Activated B cell treated with CpG ODN at 0.5 μM for 24 hours (primary cell): ENCODE measurements around the gene SOCS2. TPM values are rescaled to one million over a fixed set of nuclear protein-coding genes. Genes with fewer than 3 reads are reported as not detected.

Source experiments
- ATAC-seq: fragments of 200-7000 bp; cut with Tn5 transposase; one replicate; pipeline ENCODE4 v1.10.0; 2021; ENCODE audit warnings: low read depth, mild to moderate bottlenecking, moderate library complexity
- CTCF ChIA-PET: fragments of 350-600 bp; sonication (Branson Sonifier 250); formaldehyde crosslinking; loops from one replicate; lab custom pipeline; 2021; ENCODE audit warnings: antibody characterized with exemption; lab: Charles Lee
- POLR2A ChIA-PET: fragments of 350-600 bp; sonication (Branson Sonifier 250); formaldehyde crosslinking; loops from one replicate; lab custom pipeline; 2021; ENCODE audit warnings: antibody characterized with exemption; lab: Charles Lee
- DNase-seq: peaks from one replicate; pipeline ENCODE4 v3.0.0; 2022
- H3K27ac Mint-ChIP-seq: one replicate; pipeline ENCODE4 v1.8.0; 2020; ENCODE audit warnings: mixed read lengths
- H3K27me3 Mint-ChIP-seq: one replicate; pipeline ENCODE4 v1.8.0; 2021; ENCODE audit warnings: mixed read lengths
- H3K36me3 Mint-ChIP-seq: one replicate; pipeline ENCODE4 v1.8.0; 2021; ENCODE audit warnings: low read depth, mixed read lengths
- H3K4me1 Mint-ChIP-seq: one replicate; pipeline ENCODE4 v1.8.0; 2021; ENCODE audit warnings: mixed read lengths
- H3K4me3 Mint-ChIP-seq: one replicate; pipeline ENCODE4 v1.8.0; 2020; ENCODE audit warnings: mild to moderate bottlenecking, mixed read lengths
- H3K9me3 Mint-ChIP-seq: one replicate; pipeline ENCODE4 v1.8.0; 2020; ENCODE audit warnings: mixed read lengths
- intact Hi-C: fragments of 100-400 bp; cut with micrococcal nuclease; formaldehyde crosslinking; loops from one replicate; pipeline ENCODE4 v1.15.1; 2024
- total RNA-seq: library from RNA; stranded (reverse); gene quantifications from 2 replicates; pipeline ENCODE4 v1.2.3, GENCODE V29; 2022
- TF ChIP-seq, protein P1 (sequence below): fragments of 200-600 bp; IDR thresholded peaks from one replicate; pipeline ENCODE4 v1.8.0; 2022; ENCODE audit warnings: antibody characterized with exemption, mild to moderate bottlenecking

The SOCS2 gene
- total RNA-seq, 1 donor from 2014 or later: 2.8 TPM

DNA sequence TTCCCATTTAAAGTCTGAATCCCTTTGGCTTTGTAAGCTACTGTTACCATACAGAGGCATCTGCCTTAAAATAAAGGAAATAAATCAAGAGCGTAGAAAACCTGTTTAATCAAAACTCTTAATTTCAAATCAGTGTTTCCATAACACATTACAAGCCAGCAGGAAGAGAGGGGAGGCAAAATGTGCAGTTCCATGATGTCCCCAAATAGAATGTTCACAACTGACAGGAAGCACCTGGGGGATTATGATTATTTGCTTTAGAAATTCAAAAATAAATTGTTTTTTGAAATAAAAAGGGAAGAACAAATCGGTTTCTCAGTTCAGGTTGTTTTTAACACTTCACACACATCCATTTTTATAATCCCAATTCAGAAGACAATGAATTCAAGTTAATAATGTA is 21.4 kb downstream of the SOCS2 start:
- TF ChIP-seq, protein P1, sequence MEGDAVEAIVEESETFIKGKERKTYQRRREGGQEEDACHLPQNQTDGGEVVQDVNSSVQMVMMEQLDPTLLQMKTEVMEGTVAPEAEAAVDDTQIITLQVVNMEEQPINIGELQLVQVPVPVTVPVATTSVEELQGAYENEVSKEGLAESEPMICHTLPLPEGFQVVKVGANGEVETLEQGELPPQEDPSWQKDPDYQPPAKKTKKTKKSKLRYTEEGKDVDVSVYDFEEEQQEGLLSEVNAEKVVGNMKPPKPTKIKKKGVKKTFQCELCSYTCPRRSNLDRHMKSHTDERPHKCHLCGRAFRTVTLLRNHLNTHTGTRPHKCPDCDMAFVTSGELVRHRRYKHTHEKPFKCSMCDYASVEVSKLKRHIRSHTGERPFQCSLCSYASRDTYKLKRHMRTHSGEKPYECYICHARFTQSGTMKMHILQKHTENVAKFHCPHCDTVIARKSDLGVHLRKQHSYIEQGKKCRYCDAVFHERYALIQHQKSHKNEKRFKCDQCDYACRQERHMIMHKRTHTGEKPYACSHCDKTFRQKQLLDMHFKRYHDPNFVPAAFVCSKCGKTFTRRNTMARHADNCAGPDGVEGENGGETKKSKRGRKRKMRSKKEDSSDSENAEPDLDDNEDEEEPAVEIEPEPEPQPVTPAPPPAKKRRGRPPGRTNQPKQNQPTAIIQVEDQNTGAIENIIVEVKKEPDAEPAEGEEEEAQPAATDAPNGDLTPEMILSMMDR: no peak
- no peak for ATAC-seq
- H3K4me1 Mint-ChIP-seq: peaks cover 21% of the 10 kb centered on the region
- peaks cover 51% of the 10 kb centered on the region for H3K27me3 Mint-ChIP-seq
- H3K9me3 Mint-ChIP-seq: no peaks in the 10 kb centered on the region
- CTCF ChIA-PET: no interaction called here
- no peak for DNase-seq
- no peaks in the 10 kb centered on the region for H3K36me3 Mint-ChIP-seq
- H3K4me3 Mint-ChIP-seq: no peak overlapping the region
- intact Hi-C loops: no loop called here
- POLR2A ChIA-PET: interaction anchor here (0.6 kb wide), 1 partner anchor 964 kb away, joined by 5 read pairs; no protein-coding TSS in a partner anchor
- H3K27ac Mint-ChIP-seq: no peak overlapping the region

DNA sequence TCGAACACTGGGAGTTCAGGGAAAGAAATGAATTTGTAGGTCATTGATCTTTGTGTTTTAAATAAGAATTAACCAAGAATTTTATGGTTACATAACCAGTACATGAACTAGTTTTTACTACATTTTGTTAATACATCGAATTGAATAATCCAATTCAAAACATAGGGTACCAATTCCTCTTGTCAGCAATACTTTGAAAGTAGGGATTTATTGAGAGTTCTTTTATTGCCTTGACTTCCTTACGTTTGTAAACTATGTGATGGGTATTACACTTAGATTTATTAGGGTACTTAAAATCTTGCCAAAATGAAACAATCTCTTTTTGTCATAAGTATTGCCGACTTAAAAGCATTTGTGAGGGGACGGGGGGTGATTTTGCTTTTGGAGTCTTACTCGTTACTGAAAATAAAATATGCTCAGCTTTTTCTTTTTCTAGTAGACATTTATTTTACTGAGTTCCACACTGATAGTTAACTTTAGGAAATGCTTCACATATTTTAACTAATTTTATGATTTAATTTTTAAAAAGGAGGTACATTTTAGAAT is 22.4 kb downstream of the SOCS2 start:
- ChIA-PET CTCF (no interaction called here), POLR2A (no interaction called here)
- ATAC-seq: no peak
- Mint-ChIP-seq H3K27me3 (peaks cover 42% of the 10 kb centered on the region), H3K4me3 (no peak overlapping the region), H3K9me3 (no peaks in the 10 kb centered on the region), H3K36me3 (no peaks in the 10 kb centered on the region), H3K4me1 (peaks cover 21% of the 10 kb centered on the region), H3K27ac (no peak overlapping the region)
- DNase-seq: no peak
- TF ChIP-seq, protein P1: no peak
- intact Hi-C loops: no loop called here

DNA sequence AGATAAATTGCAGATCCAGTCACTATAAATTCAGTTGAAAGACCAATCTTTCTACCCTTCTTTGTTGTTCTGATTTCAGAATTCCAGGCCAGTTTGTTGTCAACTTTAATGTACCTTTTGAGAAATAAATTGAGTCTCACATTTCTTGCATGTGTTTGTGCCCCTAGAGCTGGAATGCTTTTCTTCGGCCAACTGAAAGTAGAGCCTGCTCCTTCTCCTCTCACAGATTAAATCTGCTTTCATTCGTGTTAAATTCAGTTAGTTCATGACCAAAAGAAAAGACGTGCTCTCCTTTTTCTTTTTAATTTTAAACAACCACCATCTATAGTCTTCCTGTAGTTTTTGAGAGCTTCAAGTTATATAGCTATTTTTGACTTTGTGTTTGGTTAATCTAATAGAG is 22.9 kb downstream of the SOCS2 start:
- ATAC-seq (no peak), DNase-seq (no peak)
- Mint-ChIP-seq H3K4me1 (peaks cover 21% of the 10 kb centered on the region), H3K9me3 (no peaks in the 10 kb centered on the region), H3K27ac (no peak overlapping the region), H3K27me3 (peaks cover 38% of the 10 kb centered on the region), H3K36me3 (no peaks in the 10 kb centered on the region), H3K4me3 (no peak overlapping the region)
- TF ChIP-seq, protein P1: no peak
- CTCF ChIA-PET: no interaction called here
- intact Hi-C loops: no loop called here
- POLR2A ChIA-PET: no interaction called here

DNA sequence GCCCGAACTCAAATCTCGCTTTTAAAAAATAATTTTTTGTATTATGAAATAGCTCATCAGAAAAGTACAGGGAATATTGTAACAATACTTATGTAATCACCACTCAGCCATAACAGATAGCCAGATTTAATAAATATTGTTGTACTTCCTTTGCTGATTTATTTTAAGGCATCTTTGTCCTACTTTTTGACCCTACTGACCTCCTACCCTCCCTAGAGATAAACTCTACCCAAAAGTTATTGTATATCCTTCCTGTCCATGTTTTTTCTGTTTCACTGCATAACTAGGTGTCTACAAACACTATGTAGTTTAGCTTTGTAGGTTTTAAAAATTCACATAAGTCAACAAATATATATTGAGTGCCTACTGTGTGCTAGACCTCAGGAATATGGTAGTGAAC is 25.1 kb downstream of the SOCS2 start:
- intact Hi-C loops: no loop called here

DNA sequence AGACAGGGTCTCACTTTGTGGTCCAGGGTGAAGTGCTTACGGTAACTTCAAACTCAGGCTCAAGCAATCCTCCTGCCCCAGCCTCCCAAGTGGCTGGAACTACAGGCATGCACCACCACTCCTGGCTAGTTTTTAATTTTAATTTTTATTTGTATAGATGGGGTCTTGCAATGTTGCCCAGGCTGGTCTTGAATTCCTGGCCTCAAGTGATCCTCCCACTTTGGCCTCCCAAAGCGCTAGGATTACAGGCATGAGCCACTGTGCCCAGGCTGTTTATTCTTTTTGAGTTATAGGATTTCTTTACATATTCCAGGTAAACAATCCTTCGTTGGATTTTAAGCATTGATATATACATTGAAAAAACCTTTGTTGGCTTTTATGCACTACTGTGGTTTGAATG is 26.7 kb downstream of the SOCS2 start:
- no peak for ATAC-seq
- H3K27me3 Mint-ChIP-seq: peaks cover 25% of the 10 kb centered on the region

More for the DNA sequence above, 25.1 kb downstream of the SOCS2 start:
- TF ChIP-seq, protein P1: no peak
- ATAC-seq: no peak
- H3K9me3 Mint-ChIP-seq: no peaks in the 10 kb centered on the region
- DNase-seq: no peak
- CTCF ChIA-PET: no interaction called here
- no peaks in the 10 kb centered on the region for H3K36me3 Mint-ChIP-seq
- H3K4me1 Mint-ChIP-seq: peaks cover 6% of the 10 kb centered on the region
- no peak overlapping the region for H3K27ac Mint-ChIP-seq
- POLR2A ChIA-PET: no interaction called here
- H3K27me3 Mint-ChIP-seq: peaks cover 30% of the 10 kb centered on the region
- no peak overlapping the region for H3K4me3 Mint-ChIP-seq

More for the DNA sequence above, 26.7 kb downstream of the SOCS2 start:
- intact Hi-C loops: no loop called here
- CTCF ChIA-PET: no interaction called here
- Mint-ChIP-seq H3K9me3 (no peaks in the 10 kb centered on the region), H3K4me3 (no peak overlapping the region), H3K4me1 (peaks cover 6% of the 10 kb centered on the region), H3K27ac (no peak overlapping the region), H3K36me3 (no peaks in the 10 kb centered on the region)
- TF ChIP-seq, protein P1: no peak
- DNase-seq: no peak
- POLR2A ChIA-PET: no interaction called here
